Stomach (tissue), 4 donors: ENCODE data around the gene BEST1.

ENCODE experiments used
- CTCF ChIP-seq, 7 experiments: fragments of 450-650 bp in 4 of 7; fragments of 200-600 bp in 3 of 7; sonication (generic) in 3 of 7; IDR thresholded peaks; one replicate each; pipeline ENCODE4 v1.5.1; 2016 to 2019; ENCODE audit warnings: antibody characterized with exemption in 7 of 7, control low read depth in 2 of 7, mild to moderate bottlenecking in 1 of 7
- POLR2A ChIP-seq, 4 donors: fragments of 450-650 bp; IDR thresholded peaks; one replicate each; pipeline ENCODE4 v1.6.1; 2016; ENCODE audit warnings: antibody characterized with exemption in 4 of 4, control low read depth in 2 of 4, mild to moderate bottlenecking in 1 of 4, moderate library complexity in 1 of 4

DNA sequence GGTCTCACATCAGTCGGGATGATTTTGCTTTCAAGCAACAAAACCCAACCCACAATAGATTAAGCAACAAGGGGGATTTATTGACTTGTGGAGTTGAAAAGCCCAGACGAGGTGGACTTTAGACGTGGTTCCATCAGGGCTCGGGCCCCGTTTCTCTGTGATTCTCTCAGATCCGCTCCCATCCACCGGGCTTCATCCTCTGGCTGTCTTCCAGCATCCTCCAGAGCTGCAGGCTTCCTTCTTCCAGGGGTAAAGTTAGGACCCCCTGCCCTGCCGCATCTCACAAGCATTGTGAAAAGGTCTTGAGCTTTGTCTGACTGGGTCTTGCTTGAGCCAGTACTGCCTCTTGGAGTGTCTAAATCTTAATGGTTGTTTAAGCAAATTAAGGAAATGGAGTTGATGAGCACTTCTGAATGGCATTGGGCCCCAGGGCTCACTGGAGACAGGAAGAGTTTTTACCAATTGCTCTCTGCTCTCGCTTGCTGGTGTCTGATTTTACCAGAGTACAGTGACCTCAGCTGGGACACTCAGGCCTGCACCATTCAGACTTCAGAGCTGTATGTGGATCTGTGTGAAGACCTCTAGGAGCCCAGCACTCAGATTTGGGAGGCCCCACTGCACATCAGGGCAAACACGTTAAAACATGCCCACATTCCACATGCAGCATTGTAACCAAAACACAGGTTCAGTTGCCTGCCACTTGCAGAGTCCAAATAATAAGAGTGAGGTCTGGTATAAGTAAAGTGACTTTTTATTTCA lies 30.8 kb downstream of the BEST1 start:
- TF ChIP-seq POLR2A (IDR thresholded peaks at IDR 0.05) (no peak), CTCF (IDR thresholded peaks at IDR 0.05) (no peak)
